GM19452 (cell line): ENCODE measurements around the gene GSN.

Source experiments
- ATAC-seq: cut with Tn5 transposase; IDR thresholded peaks from one replicate; pipeline ENCODE4 v1.9.1; 2021; ENCODE audit not compliant: unreplicated experiment

The GSN gene

DNA sequence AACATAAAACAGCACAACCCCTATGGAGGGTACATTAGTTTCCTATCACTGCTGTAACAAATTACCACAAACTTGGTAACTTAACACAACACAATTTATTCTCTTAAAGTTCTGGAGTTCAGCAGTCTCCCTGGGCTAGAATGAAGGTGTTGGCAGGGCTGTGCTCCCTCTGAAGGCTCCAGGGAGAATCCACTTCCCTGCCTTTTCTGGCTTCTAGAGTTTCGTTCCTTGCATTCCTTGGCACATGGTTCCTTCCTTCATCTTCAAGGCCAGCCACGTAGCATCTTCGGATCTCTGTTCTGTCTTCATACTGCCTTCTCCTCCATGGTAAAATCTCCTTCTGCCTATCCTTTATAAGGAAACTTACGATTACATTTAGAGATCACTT is 25.0 kb upstream of the GSN start:
- no peak for ATAC-seq

DNA sequence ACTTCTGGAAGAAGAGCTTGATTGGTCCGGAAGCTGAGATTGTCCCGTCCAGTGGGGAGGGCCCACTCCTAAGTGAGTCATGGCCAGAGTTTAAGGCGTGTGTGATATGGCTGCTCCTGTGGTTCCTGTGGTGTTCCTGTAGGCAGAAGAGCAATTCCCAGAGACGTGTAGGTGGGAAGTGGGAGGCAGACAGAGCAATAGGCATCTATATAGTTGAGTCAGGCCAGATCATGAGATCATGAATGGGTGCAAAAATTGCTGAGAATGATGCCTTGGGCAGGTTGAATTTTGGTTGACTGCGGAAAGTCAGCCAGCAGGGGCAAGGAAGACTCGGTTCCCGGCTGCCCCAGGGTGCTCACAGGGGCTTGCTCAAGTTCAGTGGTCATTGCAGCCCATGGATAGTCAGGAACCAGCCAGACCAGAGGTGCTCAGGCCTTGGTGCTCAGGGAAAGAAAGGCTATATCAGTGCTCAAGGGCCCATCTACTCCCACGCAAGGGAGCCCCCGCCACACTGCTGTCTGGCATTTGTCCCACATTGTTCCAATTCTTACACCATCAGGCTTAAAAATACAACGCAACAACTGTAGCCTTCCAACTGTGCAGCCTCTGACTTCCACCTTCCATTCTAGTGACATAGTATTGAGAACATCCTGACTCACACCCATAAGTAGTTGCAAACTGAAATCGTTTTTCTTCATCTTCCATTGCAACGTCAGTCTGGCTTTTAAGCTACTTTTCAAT is 21.0 kb upstream of the GSN start:
- no peak for ATAC-seq

- no peak for ATAC-seq
Measured at GRCh38 chr9:121249563-121249962, 18.4 kb upstream of the GSN start.

DNA sequence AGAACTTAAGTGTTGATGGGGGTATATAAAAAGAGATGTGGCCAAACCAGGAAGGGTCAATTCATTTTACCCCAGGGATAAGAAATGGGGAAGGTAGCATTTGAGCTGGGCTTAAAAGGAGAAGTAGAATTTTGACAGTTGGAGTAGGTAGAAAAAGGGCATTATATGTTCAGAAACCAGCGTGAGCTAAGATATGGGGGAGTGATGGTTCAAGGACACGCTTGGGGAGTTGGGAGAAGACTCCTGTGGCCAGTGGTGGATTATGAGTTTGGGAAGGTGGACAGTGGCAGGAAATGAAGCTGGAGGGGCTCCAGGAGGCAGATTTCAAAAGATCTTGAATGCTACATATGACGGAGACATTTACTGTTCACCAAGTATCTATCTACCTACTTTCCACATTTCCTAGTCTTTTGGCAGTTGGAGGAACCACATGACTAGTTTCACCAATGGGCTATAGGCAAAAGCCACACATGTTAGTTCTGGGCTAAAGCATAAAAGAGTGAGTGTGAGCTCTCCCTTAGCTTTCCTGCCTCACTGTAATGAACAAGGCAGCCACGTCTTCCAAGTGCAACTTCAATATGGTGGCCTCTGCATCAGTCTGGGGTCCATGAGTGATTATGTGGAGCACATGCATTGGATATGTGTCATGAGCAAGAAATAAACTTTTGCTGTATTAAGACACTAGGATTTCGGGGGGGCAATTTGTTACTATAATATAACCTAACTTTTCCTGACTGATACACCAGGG is 15.7 kb upstream of the GSN start:
- ATAC-seq: no peak

DNA sequence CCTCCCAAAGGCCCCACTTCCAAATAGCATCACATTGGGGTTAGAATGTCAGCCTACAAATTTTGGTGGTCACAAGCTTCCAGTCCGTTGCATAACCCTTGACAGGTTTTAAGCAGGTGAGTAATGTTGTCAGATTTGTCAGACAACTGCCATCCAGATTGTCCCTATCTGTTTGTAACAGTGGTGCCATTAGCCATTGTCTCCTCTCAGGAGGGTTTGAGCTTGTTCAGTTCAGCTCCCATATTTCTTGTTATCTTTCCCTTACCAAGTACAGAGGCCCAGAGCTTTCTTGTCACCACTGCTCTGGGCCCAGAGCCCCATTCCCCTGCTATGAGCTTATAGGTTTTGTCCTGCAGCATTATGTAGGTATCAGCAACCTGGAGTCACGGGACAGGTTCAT is 14.8 kb upstream of the GSN start:
- ATAC-seq: no peak

DNA sequence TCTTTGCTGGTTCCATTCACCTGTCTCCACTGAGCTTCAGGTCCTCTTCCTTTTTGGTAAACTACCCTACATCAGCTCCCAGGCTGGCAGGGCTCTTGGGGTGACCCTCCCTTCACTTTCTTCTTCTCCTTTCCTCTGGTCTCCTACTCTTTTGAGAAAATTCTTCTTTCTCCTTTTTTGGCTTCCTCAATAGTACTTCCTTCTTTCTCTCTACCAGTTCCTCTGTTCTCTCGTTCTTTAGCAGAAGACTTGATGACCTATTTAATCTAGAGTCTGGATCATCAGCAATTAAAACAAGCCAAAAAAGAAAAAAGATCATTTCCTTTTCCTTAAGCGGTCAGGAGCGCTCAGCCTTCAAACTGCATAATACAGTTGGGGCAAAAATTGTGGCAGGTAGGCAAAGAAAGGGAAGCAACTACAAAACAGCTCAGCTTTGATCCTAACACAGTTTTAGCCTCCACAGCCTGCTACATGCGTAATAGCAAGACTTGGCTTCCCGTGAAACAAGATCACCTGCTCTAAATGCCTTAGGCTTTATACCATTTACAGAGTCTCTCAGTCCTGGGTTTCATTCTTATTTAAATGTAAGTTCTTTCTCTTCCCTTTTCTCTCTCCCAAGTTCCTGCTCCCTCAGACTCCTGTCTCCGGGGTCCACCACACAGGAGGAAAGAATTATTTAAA is 14.0 kb upstream of the GSN start:
- ATAC-seq: no peak

GRCh38 chr9:121259498-121259897 is 8.5 kb upstream of the GSN start:
- ATAC-seq: no peak

- no peak for ATAC-seq
Measured at GRCh38 chr9:121259935-121260334, 8.0 kb upstream of the GSN start.

DNA sequence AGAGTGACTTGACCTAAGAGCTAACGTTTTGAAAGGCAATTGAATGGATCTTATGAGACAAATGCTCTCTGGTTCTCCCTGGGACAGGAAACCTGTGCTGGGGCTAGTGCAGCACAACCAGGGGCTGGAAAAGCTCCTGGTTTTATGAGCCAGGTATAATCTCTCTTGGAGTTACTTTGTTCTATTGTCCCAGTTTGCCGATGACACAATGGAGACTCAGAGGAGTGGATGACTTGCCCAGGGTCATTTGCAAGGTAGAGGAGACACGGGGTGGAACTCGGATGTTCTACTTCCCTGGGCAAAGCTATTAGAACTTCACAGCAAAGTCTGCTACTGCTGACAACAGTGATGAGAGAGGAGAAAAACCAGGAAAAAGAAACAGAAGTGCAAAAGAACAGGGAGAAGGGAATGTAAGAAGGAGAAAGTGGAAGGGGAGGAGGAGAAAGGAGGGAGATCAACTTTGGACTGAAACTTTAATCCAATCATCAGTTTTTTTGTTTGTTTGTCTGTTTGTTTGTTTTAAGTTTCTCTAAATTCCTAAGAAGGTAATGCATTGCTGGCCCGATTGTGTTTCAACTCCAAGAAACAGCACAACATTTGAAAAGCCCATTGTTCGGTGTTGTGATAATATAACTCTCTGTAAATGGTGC is 7.4 kb upstream of the GSN start:
- ATAC-seq: no peak

GRCh38 chr9:121261107-121261460 is 6.9 kb upstream of the GSN start:
- ATAC-seq: no peak

DNA sequence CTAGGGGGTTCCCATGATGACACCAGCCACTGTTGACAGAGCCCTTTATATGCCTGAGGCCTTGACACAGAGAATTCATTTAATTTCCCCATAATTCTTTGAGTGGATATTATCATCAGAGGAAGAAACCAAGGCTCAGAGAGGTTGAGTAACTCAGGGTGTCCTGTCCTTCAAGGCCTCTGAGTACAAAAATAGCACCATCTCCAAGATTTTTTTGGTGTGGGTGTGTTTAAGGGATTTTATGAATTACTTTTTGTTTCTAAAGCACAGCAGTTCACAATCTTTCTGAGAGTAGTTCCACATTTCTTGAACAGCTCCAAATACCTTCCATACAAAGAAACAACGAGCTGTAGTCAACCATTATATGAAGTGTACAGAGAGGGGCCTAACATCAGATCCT is 6.2 kb upstream of the GSN start:
- no peak for ATAC-seq

DNA sequence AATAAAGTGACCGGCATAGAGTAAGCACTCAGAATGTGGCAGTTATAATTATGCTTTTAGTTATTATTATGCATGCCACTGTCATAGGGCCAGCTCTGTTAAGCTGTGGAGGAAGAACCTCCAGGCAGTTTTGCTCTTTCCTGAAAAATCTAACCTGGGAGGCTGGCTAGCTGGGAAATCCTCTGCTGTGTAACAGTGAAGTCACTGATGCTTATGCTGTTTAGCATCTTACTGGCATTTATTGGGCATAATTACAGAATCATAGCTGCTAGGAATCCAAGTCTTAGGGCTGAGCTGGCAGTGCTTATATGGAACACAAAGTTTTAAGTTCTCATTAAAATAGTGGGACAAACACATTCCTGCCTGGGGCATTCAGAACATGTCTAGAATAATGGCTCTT is 5.5 kb upstream of the GSN start:
- ATAC-seq: no peak

- ATAC-seq: no peak
Measured at GRCh38 chr9:121262953-121263352, 5.0 kb upstream of the GSN start.

DNA sequence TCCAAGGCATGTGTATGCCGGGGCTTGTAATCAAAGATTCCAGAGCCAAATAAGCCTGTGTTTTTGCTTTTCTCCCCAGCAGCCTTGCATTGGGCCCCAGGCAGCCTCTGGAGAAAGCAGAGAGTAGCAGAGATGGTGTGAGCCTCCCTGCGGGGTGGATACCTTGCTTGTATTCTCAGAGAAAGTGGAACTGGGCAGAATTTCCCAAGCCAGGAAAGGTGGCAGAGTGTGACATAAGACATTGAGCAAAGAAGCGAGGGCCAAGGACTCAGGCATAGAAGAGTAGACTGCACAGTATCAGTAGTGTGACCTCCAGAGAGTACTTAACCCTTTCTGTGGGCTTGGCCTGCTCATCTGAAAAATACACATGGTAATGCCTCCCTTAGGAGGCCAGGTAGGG is 1.6 kb upstream of the GSN start:
- ATAC-seq: no peak

GRCh38 chr9:121266906-121267650 is 884 bp upstream of the GSN start:
- no peak for ATAC-seq

DNA sequence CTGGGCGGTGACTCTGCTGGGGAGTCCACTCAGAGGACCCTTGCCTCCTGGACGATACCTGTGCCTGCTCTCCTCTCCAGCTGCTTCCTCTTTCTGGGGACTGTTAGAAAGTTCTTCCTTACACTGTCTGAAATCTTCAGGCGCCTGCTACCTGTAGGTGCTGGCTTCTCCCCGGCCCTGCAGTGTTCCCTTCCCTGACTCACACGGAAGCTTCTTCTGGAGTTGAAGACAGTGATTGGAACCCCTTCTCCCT is 562 bp downstream of the GSN start:
- peak; percentile 30 for ATAC-seq

DNA sequence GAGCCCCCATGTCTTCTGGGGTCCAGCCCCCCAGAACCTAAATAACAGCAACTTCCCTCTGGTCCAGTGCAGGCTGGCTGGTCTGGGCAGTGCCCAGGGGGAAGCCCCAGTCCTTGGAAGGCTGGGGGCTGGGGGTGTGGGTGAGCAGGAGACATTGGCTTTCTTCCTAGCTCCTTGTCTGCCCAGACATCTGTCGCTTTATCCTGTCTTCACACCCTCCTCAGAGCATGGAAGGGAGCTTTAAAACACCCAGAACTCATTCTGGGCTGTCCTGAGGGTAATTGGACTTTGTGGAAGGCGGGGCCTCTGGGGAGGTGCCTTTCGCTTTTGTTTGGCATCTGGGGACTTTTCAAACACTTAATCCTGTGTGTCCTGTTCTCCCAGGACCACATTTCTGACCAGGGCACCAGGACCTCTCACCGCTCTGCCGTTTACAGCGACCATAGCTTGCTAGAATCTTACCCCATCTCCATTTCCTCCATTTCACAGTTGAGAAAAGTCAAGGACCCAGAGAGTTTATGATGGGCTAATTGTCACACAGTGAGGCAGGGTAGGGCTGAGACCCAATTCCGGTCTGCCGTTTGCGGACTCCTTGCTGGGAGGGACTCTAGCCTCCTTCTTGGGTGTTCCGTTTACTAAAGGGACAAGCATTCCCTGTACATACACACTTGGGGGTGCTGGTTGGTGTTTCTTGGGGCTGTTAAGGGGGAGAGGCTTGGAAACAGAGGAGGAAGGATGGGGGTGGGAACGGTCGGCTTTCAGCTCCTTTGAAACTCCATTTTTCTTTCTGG is 1.1 kb downstream of the GSN start:
- no peak for ATAC-seq

GRCh38 chr9:121269642-121270254 is 1.8 kb downstream of the GSN start:
- ATAC-seq: no peak

- no peak for ATAC-seq
Measured at GRCh38 chr9:121271368-121272341, 3.7 kb downstream of the GSN start.
